IPS-20b (cell line): Measurements from ENCODE around the gene CHMP4B.

ENCODE experiments used
- H3K27ac ChIP-seq: one replicate; pipeline ENCODE4 v1.5.1; 2013; ENCODE audit warnings: low read length
- H3K27me3 ChIP-seq: 2 replicates; pipeline ENCODE4 v1.6.1; 2013; ENCODE audit warnings: mild to moderate bottlenecking, low read length, inconsistent platforms; ENCODE audit not compliant: insufficient read depth
- H3K36me3 ChIP-seq: 2 replicates; pipeline ENCODE4 v1.6.1; 2013; ENCODE audit warnings: low read depth, mild to moderate bottlenecking, inconsistent platforms, low read length, moderate library complexity; ENCODE audit not compliant: insufficient read depth
- H3K4me1 ChIP-seq: 2 replicates; pipeline ENCODE4 v1.6.1; 2013; ENCODE audit warnings: mild to moderate bottlenecking, control low read depth, inconsistent platforms, low read length, moderate library complexity; ENCODE audit not compliant: insufficient read depth
- H3K4me3 ChIP-seq: 2 replicates; pipeline ENCODE4 v1.5.1; 2013; ENCODE audit warnings: mild to moderate bottlenecking, low read length, inconsistent platforms
- H3K9ac ChIP-seq: 2 replicates; pipeline ENCODE4 v1.6.1; 2013; ENCODE audit warnings: low read depth, mild to moderate bottlenecking, inconsistent platforms, low read length, moderate library complexity
- H3K9me3 ChIP-seq: 2 replicates; pipeline ENCODE4 v1.6.1; 2013; ENCODE audit warnings: mild to moderate bottlenecking, low read depth, low read length, inconsistent platforms; ENCODE audit not compliant: insufficient read depth

Gene CHMP4B

DNA sequence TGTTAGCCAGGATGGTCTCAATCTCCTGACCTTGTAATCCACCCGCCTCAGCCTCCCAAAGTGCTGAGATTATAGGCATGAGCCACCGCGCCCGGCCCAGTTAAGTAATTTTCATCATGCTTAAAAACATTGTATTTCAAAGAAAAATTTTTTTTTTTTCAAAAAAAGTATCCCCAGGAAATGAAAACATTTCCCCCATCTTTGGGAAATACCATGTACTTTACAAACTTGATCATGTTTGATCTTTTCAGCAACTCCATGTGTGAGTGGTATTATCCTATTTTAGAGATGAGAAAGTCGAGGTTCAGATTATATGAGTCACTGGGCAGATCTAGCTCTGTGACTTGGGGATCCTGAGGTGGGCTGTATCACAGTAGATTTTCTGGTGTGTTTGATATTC is 11.8 kb downstream of the CHMP4B start:
- Histone ChIP-seq H3K36me3 (no peaks in the 10 kb centered on the region), H3K27me3 (no peaks in the 10 kb centered on the region), H3K9ac (no peak overlapping the region), H3K4me3 (no peak overlapping the region), H3K4me1 (peaks cover 20% of the 10 kb centered on the region), H3K9me3 (no peaks in the 10 kb centered on the region), H3K27ac (no peak overlapping the region)

DNA sequence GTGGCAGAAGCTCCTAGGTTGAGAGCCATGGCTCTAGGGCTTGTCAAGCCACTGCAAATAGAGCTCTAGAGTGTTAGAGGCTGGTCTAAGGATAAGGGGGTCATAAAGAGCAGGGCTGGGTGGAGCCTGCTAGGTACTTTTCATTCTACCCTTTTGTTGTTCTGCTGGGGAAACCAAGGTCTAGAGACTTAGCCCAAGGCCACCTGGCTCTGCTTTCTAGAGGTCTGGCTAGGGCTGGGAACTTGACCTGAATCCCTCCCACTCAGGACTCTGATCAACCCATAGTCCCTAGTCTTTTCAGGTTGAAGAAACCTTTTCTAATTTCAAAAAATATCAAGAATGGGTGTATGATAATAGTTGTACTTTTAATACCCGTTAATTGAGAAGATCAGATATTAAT is 13.7 kb downstream of the CHMP4B start:
- no peaks in the 10 kb centered on the region for H3K27me3 ChIP-seq
- H3K4me3 ChIP-seq: no peak overlapping the region
- no peaks in the 10 kb centered on the region for H3K9me3 ChIP-seq
- H3K36me3 ChIP-seq: no peaks in the 10 kb centered on the region
- no peak overlapping the region for H3K9ac ChIP-seq
- H3K27ac ChIP-seq: no peak overlapping the region
- H3K4me1 ChIP-seq: peaks cover 20% of the 10 kb centered on the region

DNA sequence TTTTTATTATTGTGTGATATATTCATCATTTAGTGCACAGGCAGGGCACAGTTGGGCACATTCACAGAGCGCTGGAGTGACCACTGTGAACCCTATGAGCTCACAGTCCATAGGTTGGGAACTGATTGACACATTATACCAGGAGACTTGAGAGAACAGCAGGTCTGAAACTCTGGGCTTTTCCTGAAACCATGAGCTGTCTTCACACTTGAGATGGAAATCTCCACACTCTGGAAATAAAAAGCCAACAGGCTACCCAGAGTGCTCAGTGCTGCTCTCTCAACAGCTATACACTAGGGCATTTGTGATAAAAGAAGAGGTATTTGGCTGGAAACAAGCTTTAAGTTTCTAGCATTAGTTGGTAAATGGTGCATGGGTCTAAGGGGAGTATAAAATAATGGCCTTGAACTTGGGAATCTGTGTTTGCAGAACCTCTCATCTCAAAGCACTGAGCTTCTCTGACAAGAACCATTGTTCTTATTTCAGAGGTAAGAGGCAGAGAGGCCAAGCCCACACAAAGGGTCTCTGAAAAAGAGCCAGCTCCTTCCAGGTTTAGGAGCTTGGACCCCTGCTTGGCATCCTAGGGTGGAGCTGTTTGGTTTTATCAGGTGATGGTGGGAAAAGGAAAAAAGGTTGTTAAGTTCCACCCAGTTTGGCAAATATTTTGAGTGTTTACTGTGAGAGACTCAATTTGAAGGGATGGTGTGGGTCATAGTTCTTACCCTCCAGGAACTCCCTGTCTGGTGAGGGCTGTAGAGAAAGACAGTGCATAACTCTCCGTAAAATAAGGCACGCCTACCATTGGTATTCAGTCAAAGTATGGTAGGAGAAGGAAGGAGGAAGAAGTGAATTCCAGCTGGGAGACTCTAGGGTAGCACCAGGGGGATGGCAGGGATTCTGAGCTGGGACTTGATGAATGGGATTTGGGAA is 14.5 kb downstream of the CHMP4B start:
- Histone ChIP-seq H3K36me3 (no peaks in the 10 kb centered on the region), H3K4me3 (peak overlapping the region; percentile 7; the same call in 1 of the 2 replicates), H3K27ac (peak overlapping the region; percentile 79), H3K4me1 (peaks cover 20% of the 10 kb centered on the region), H3K9ac (peak overlapping the region; percentile 50; the same call in 1 of the 2 replicates), H3K27me3 (no peaks in the 10 kb centered on the region), H3K9me3 (no peaks in the 10 kb centered on the region)

DNA sequence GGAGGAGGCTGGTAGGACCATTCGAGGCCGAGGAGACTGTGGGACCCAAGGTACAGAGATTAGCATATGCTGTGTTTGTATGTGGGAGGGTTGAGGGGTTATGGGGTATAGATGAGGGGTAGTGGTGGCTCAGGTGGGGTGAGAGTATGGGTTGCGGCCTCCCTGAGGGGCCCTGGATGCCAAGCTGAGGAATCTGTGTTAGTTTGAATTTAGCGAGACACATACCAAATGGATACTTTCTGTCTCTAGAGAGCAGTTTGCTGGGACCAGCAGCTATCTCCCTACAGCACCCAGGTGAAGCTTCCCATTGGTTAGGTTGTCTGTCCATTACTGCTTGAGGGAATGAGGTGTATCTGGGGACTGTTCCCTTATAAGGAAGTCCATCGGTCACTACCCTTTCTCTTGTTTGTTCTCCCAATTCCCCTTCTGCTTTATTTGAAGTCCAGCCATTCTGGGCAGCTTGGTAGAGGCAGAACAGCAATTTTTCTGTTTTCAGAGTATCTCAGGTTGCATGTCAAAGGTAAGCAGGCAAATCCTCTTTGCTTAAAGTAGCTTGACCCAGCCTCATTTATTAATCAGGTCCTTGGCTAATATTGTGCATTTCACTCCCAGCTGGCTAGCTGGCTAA is 15.2 kb downstream of the CHMP4B start:
- Histone ChIP-seq H3K9me3 (no peaks in the 10 kb centered on the region), H3K4me1 (peaks cover 20% of the 10 kb centered on the region), H3K4me3 (peak overlapping the region; percentile 7; the same call in 1 of the 2 replicates), H3K27ac (peak overlapping the region; percentile 79), H3K36me3 (no peaks in the 10 kb centered on the region), H3K27me3 (no peaks in the 10 kb centered on the region), H3K9ac (peak overlapping the region; percentile 50; the same call in 1 of the 2 replicates)

DNA sequence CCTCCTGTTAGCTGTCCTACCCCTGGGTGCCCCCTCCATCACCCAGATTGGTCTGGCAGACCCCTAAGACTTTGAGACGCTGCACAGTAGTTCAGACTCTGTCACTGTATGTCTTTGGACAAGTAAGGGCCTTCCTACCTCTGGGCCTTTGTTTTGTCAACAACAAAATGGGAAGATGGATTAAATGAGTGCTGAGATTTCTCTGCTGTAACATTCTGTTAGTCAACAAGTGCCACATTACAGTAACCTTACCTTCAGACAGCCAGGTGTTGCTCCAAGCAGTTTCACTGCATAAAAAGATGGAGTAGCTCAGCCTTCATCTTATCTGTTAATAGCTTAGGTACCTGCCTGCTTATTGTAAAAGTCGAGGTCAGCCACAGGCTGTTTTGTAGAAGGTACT is 16.0 kb downstream of the CHMP4B start:
- no peak overlapping the region for H3K4me3 ChIP-seq
- peak overlapping the region; percentile 38; the same call in 1 of the 2 replicates for H3K9ac ChIP-seq
- H3K36me3 ChIP-seq: no peaks in the 10 kb centered on the region
- H3K27ac ChIP-seq: peak overlapping the region; percentile 79
- H3K9me3 ChIP-seq: no peaks in the 10 kb centered on the region
- peaks cover 23% of the 10 kb centered on the region for H3K4me1 ChIP-seq
- no peaks in the 10 kb centered on the region for H3K27me3 ChIP-seq

DNA sequence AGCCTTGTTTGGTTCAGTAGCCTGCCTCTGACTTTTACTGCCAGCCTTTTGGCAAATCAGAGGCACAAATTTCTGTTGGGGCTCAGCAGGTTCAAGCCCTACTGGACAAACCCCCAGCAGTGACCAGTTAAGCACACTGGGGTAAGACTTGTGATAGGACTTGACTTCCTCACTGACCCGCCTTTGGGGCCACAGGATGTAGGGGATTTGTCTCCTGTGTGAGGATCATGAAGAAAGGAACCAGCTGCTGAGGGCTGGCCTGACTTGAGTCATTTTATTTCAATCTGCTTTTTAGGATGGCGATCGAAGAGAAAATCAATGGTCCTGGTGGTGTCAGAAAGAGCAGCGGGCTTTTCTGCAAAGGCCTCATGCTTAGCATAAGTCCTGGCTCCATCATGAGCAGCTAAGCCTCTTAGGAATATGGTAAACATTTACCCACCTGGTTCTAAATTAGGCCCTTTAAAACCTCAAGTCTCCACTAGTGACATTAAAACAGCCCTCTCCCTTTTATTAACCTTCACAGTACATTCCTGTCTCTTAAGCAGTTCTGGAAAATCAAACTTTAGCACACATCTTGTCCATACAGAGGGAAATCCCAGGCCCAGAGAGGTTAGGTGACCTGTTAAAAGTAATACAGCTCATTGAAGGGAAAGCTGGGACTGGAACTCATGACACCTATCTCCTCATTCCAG is 16.6 kb downstream of the CHMP4B start:
- Histone ChIP-seq H3K27me3 (no peaks in the 10 kb centered on the region), H3K36me3 (no peaks in the 10 kb centered on the region), H3K4me3 (no peak overlapping the region), H3K9me3 (no peaks in the 10 kb centered on the region), H3K9ac (no peak overlapping the region), H3K27ac (peak overlapping the region; percentile 79), H3K4me1 (peaks cover 26% of the 10 kb centered on the region)

DNA sequence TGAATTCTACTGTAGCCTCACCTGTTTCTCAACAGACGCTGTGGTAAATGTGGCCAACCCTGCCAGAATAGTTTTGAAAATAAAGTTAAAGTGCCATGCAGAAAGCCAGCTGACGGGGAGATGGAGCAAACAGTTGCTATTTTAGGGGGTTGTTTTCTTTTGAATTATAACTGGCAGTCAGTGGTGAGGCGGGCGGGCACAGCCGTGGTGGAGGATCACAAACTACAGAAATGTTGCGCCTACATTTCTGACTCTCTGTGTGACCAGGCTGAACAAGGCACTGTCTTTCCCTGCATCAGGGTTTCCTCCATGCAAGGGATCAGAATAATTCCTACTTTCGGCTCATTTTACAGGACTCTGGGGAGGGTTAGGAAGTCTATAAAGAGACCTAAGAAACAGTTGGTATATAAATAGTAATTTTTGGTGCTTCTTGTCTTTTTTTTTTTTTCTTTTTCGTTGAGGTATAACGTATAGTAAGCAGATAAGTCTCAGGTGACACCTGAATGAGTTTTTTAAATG is 17.2 kb downstream of the CHMP4B start:
- Histone ChIP-seq H3K4me3 (no peak overlapping the region), H3K4me1 (peaks cover 30% of the 10 kb centered on the region), H3K27ac (no peak overlapping the region), H3K9me3 (no peaks in the 10 kb centered on the region), H3K27me3 (no peaks in the 10 kb centered on the region), H3K36me3 (no peaks in the 10 kb centered on the region), H3K9ac (no peak overlapping the region)

DNA sequence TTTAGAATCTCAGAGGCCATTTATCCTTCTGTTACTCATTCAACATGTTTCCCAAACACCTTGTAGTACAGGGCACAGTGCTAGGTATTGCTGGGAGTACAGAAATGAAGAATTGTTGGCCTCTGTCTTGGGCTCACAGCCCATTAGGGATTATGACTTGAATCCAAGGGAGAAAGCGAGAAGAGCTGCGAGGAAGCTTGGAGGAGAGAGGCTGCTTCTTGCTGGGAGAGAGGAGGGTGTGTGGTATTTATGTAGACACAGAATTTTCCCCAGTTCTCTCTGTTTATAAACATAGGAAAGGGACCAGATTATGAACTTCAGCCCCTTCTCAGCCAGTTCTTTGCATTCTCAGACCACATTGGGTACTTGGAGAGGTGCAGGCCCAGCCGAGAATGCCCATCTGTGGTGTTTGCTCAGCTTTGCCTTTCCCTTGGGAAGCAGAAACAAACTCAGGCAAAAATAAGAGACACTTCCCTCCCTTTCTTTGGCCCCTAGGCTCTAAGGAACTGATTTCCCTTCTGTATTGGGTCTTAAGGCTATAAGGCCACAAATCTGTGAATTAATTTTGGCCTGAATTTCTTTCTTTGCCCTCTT is 17.9 kb downstream of the CHMP4B start:
- H3K4me1 ChIP-seq: peaks cover 34% of the 10 kb centered on the region
- H3K4me3 ChIP-seq: no peak overlapping the region
- no peaks in the 10 kb centered on the region for H3K36me3 ChIP-seq
- H3K9me3 ChIP-seq: no peaks in the 10 kb centered on the region
- no peak overlapping the region for H3K9ac ChIP-seq
- no peak overlapping the region for H3K27ac ChIP-seq
- no peaks in the 10 kb centered on the region for H3K27me3 ChIP-seq

DNA sequence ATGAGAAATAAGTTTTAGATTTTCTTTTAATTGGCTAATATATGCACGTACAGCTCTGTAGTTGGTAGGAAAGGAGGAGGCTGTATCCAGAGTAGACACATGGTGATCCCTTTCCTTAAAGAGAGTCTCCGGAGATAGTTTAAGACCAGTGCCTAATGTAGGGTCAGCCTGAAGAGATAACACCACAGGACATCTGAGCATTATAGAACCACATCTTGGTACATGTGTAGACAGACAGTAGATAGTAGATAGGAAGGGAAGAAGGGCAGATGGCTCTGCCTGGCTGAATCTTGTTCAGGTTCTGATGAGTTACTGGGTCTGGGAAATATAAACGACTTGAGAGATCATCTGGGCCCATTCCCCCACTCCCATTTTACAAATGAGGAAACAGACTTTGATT is 18.5 kb downstream of the CHMP4B start:
- H3K4me3 ChIP-seq: no peak overlapping the region
- H3K27me3 ChIP-seq: no peaks in the 10 kb centered on the region
- no peaks in the 10 kb centered on the region for H3K9me3 ChIP-seq
- no peak overlapping the region for H3K27ac ChIP-seq
- no peaks in the 10 kb centered on the region for H3K36me3 ChIP-seq
- peaks cover 34% of the 10 kb centered on the region for H3K4me1 ChIP-seq
- no peak overlapping the region for H3K9ac ChIP-seq

DNA sequence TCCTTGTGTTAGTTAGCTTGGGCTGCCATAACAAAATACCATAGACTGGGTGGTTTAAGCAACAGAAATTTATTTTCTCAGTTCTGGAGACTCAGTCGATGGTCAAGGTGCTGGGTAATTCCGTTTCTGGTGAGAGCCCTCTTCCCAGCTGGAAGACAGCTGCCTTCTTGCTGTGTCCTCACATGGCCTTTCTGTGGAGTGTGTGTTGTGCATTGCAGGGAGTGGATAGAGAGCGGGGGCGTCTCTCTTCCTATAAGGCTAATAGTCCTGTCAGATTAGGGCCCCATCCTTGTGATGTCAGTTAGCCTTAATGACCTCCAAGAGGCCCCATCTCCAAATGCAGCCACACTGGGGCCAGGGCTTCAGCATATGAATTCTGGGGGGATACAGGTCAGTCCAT is 19.2 kb downstream of the CHMP4B start:
- no peaks in the 10 kb centered on the region for H3K27me3 ChIP-seq
- no peaks in the 10 kb centered on the region for H3K9me3 ChIP-seq
- H3K4me3 ChIP-seq: no peak overlapping the region
- peaks cover 28% of the 10 kb centered on the region for H3K4me1 ChIP-seq
- H3K9ac ChIP-seq: no peak overlapping the region
- no peak overlapping the region for H3K27ac ChIP-seq
- no peaks in the 10 kb centered on the region for H3K36me3 ChIP-seq

DNA sequence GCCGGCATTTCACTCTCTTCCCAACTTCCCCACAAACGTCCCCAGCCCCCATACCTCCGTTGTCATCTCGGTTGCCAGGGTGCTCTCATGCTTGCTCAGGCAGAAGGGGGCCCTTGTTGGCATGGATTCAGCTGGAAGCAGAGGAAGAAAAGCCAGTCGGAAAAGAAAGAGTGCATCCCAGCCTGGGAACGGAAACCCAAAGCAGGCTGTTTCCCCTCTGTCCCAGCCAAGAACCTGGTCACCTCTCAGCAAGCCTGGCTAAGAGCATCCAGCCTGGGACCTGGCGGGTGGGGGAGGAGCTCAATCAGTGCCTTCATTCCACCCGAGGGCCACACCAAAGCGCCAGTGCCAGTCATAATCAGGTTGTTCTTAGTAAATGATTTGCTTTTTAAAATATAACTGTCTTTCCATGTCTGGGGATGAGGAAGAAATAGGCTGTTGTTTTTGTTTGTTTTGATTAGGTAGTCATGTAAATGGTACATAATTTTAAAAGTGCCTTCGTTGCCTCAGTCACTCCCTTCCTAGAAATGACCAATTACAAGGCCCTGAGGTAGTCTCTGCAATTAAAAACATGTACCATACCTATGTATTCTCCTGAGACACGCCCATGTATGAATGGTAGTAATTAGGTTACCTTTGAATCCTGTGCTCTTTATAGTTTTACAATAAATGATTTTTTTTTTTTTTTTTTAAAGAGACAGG is 21.1 kb downstream of the CHMP4B start:
- H3K4me3 ChIP-seq: no peak overlapping the region
- no peak overlapping the region for H3K27ac ChIP-seq
- H3K4me1 ChIP-seq: peaks cover 14% of the 10 kb centered on the region
- no peaks in the 10 kb centered on the region for H3K27me3 ChIP-seq
- no peaks in the 10 kb centered on the region for H3K9me3 ChIP-seq
- no peaks in the 10 kb centered on the region for H3K36me3 ChIP-seq
- H3K9ac ChIP-seq: no peak overlapping the region
